Left ventricle myocardium inferior (tissue), 1 donor: Measurements from ENCODE around the gene C2CD4C. TPM values are rescaled to one million over a fixed set of nuclear protein-coding genes. Genes with fewer than 3 reads are reported as not detected.

Experiments
- DNase-seq: peaks from one replicate; pipeline ENCODE4 v3.0.0-alpha.2; 2020
- H3K27ac ChIP-seq: fragments of 200-600 bp; replicated peaks from 2 replicates; pipeline ENCODE4 v1.8.0; 2021
- H3K27me3 ChIP-seq: fragments of 200-600 bp; 2 replicates; pipeline ENCODE4 v1.8.0; 2021; ENCODE audit warnings: low read depth
- H3K36me3 ChIP-seq: fragments of 200-600 bp; 2 replicates; pipeline ENCODE4 v1.8.0; 2021
- H3K4me1 ChIP-seq: fragments of 200-600 bp; 2 replicates; pipeline ENCODE4 v1.8.0; 2021
- H3K4me3 ChIP-seq: fragments of 200-600 bp; 2 replicates; pipeline ENCODE4 v1.8.0; 2021; ENCODE audit warnings: mild to moderate bottlenecking, moderate library complexity
- H3K9me3 ChIP-seq: fragments of 200-600 bp; replicated peaks from 2 replicates; pipeline ENCODE4 v1.8.0; 2021
- intact Hi-C: fragments of 100-400 bp; cut with micrococcal nuclease; formaldehyde crosslinking; loops from one replicate; pipeline ENCODE4 v1.11.0; 2022
- total RNA-seq: library from RNA; stranded (reverse); fragmentation: NEBNext Ultra II Directional; extraction: Animal tissue kit (Norgen Biotek cat#: 25700); gene quantifications from one replicate; pipeline ENCODE4 v1.2.1, GENCODE V29; 2021
- TF ChIP-seq, protein P1 (sequence below): fragments of 200-600 bp; IDR thresholded peaks from 2 replicates; pipeline ENCODE4 v1.8.0; 2021; ENCODE audit warnings: antibody characterized with exemption, mild to moderate bottlenecking, borderline replicate concordance
- donor health status: DM: no; HTN: yes; CAD: no; lungs with severe emphysema.

C2CD4C gene
- total RNA-seq, 1 donor from 2014 or later = 0.63 TPM

DNA sequence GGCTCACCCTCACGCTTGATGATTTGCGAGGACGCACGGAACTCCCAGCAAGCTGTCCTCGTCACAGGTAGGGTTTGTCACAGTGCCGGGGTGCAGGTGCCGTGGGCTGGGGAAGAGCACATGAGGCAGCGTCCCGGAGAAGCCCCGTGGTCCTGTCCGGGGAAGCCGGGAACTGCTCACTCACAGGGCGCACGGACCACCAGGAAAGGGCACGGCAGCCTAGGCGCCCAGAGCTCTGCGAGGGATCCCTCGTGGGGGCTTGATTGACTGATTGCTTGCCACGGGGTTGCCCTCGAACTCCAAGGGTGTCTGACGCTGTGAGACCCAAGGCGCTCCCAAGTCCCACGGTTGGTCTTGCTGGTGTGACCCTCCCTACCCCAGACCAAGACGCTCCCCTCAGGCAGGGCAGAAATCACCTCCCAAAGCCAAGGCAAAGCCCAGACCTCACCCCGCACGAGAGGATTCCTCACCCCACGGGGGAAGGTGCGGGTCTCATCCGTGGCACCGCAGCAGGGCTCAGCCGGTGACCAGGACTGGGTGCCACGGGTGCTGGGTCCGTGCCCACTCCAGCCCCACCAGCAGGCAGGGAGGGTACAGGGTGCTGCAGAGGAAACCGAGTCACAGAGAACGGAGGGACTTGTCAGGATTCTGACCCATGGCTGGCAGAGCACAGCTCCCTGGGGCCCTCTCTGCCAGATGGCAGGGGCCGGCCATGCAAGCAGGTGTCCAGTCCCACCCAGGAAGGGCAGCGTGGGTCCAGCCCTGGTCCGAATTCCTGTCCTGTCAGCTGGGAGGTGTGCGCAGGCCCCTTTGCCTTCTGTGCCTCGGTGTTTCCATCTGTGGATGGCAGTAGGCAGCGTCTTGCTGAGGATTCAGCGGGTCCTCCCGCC lies 7.7 kb downstream of the C2CD4C start:
- TF ChIP-seq, protein P1, sequence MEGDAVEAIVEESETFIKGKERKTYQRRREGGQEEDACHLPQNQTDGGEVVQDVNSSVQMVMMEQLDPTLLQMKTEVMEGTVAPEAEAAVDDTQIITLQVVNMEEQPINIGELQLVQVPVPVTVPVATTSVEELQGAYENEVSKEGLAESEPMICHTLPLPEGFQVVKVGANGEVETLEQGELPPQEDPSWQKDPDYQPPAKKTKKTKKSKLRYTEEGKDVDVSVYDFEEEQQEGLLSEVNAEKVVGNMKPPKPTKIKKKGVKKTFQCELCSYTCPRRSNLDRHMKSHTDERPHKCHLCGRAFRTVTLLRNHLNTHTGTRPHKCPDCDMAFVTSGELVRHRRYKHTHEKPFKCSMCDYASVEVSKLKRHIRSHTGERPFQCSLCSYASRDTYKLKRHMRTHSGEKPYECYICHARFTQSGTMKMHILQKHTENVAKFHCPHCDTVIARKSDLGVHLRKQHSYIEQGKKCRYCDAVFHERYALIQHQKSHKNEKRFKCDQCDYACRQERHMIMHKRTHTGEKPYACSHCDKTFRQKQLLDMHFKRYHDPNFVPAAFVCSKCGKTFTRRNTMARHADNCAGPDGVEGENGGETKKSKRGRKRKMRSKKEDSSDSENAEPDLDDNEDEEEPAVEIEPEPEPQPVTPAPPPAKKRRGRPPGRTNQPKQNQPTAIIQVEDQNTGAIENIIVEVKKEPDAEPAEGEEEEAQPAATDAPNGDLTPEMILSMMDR = no peak
- H3K27ac ChIP-seq = no peak overlapping the region
- H3K4me3 ChIP-seq = no peak overlapping the region
- H3K27me3 ChIP-seq = peaks cover 69% of the 10 kb centered on the region
- no peak for DNase-seq
- H3K36me3 ChIP-seq = no peaks in the 10 kb centered on the region
- no peaks in the 10 kb centered on the region for H3K4me1 ChIP-seq
- no peaks in the 10 kb centered on the region for H3K9me3 ChIP-seq
- intact Hi-C loops = no loop called here

GRCh38 chr19:399370-399769 lies 9.6 kb downstream of the C2CD4C start:
- Histone ChIP-seq H3K36me3 (no peaks in the 10 kb centered on the region), H3K4me3 (no peak overlapping the region), H3K9me3 (no peaks in the 10 kb centered on the region), H3K4me1 (no peaks in the 10 kb centered on the region), H3K27ac (no peak overlapping the region), H3K27me3 (peaks cover 55% of the 10 kb centered on the region)
- intact Hi-C loops = no loop called here
- TF ChIP-seq, protein P1 = no peak
- no peak for DNase-seq

GRCh38 chr19:398719-399118 lies 10.2 kb downstream of the C2CD4C start:
- TF ChIP-seq, protein P1 = no peak
- H3K27me3 ChIP-seq = peaks cover 54% of the 10 kb centered on the region
- intact Hi-C loops = no loop called here

DNA sequence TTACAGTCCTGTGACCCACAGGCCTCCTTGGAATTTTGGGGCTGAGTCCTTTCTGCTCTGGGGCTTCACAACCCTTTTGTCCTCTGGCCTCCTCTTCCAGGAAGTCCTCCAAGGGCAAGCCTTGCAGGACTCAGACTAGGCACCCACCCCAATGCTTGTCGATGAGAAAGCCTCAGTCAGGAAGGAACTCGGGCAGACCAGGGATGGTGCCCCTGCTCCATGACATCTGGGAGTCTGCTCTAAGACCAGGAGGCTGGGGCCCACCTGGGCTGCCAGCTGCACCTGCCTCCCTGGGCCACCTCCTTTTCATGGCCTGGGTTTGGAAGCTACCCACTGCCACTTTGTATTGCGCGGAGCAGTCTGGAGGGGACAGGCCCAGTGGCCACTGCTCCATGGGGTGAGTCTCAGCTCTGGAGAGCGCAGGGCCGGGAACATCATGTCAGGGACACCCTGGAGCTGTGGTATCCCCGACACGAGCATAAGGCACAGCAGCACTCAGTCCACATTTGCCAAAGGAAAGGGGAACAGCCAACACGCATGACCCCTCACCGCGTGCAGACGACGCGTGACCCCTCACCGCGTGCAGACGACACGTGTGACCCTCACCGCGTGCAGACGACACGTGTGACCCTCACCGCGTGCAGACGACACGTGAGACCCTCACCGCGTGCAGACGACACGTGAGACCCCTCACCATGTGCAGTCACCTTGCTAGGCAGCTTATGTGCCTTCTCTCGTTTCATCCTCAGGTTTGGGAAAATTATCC lies 10.8 kb downstream of the C2CD4C start:
- peaks cover 48% of the 10 kb centered on the region for H3K27me3 ChIP-seq

More at GRCh38 chr19:398719-399118, 10.2 kb downstream of the C2CD4C start:
- H3K9me3 ChIP-seq = no peaks in the 10 kb centered on the region
- H3K4me3 ChIP-seq = no peak overlapping the region
- no peak overlapping the region for H3K27ac ChIP-seq
- no peaks in the 10 kb centered on the region for H3K36me3 ChIP-seq
- no peaks in the 10 kb centered on the region for H3K4me1 ChIP-seq
- DNase-seq = no peak

DNA sequence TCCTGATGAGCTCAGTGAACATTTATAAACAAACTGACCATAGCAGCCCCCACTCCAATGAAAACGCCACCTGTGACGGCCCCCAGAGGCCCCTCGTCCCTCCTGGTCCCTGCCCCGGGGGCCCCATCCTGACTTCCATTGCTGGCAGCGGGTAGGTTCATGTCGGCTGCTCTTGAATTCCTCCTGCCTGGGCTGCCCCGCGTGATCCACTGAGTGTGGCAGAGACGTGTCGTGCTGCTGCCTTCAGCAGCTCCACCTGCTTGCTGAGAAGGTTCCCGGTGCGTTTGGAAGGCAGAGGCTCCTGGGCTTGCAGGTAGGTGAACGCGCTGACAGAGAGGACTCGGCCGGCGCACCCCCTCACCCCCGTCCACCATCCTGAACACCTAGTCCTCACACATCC lies 11.6 kb downstream of the C2CD4C start:
- TF ChIP-seq, protein P1 = no peak
- H3K9me3 ChIP-seq = no peaks in the 10 kb centered on the region
- no peak overlapping the region for H3K4me3 ChIP-seq
- H3K36me3 ChIP-seq = no peaks in the 10 kb centered on the region
- H3K27ac ChIP-seq = no peak overlapping the region
- intact Hi-C loops = no loop called here
- peaks cover 40% of the 10 kb centered on the region for H3K27me3 ChIP-seq
- DNase-seq = no peak
- H3K4me1 ChIP-seq = no peaks in the 10 kb centered on the region

More for the DNA sequence above, 10.8 kb downstream of the C2CD4C start:
- H3K36me3 ChIP-seq = no peaks in the 10 kb centered on the region
- H3K4me1 ChIP-seq = no peaks in the 10 kb centered on the region
- H3K27ac ChIP-seq = no peak overlapping the region
- TF ChIP-seq, protein P1 = no peak
- no peak overlapping the region for H3K4me3 ChIP-seq
- intact Hi-C loops = no loop called here
- no peak for DNase-seq
- no peaks in the 10 kb centered on the region for H3K9me3 ChIP-seq
